Measurements from ENCODE around the gene DLG4.
"Not testable (repeated sequence)": the region's sequence is repeated elsewhere in the genome, so short reads cannot be mapped to it uniquely, and the experiment has no call there.

The DLG4 gene

GRCh38 chr17:7182101-7182500 is 37.5 kb downstream of the DLG4 start:
- not testable (repeated sequence) for DNase-seq

GRCh38 chr17:7179317-7180254 is 40.0 kb downstream of the DLG4 start, which contains the start of gene ASGR1:
Gene ASGR1, minus strand, starts transcription at chr17:7179370. Its CDS starts 807 bp downstream, at chr17:7178563.
- no peak for DNase-seq

- DNase-seq = no peak
Measured at GRCh38 chr17:7178973-7179316, 40.7 kb downstream of the DLG4 start.

- DNase-seq = no peak
Measured at GRCh38 chr17:7177954-7178477, 41.6 kb downstream of the DLG4 start.

GRCh38 chr17:7177191-7177953 is 42.3 kb downstream of the DLG4 start:
- peak; percentile 32 to 70 for DNase-seq

- DNase-seq = no peak
Measured at GRCh38 chr17:7176841-7177190, 42.8 kb downstream of the DLG4 start.

GRCh38 chr17:7176107-7176840 is 43.4 kb downstream of the DLG4 start:
- no peak for DNase-seq

- DNase-seq = no peak
Measured at GRCh38 chr17:7175330-7175733, 44.3 kb downstream of the DLG4 start.

GRCh38 chr17:7174603-7175326 is 44.9 kb downstream of the DLG4 start:
- DNase-seq = no peak

- DNase-seq = no peak
Measured at GRCh38 chr17:7173687-7174602, 45.7 kb downstream of the DLG4 start.

GRCh38 chr17:7172522-7173191 is 47.0 kb downstream of the DLG4 start:
- not testable (repeated sequence) for DNase-seq

GRCh38 chr17:7169565-7169908 is 50.1 kb downstream of the DLG4 start:
- not testable (repeated sequence) for DNase-seq

- not testable (repeated sequence) for DNase-seq
Measured at GRCh38 chr17:7168841-7169564, 50.6 kb downstream of the DLG4 start.

- no peak for DNase-seq
Measured at GRCh38 chr17:7167832-7168231, 51.8 kb downstream of the DLG4 start.

- no peak for DNase-seq
Measured at GRCh38 chr17:7166873-7167272, 52.8 kb downstream of the DLG4 start.

GRCh38 chr17:7159571-7159970 is 60.1 kb downstream of the DLG4 start:
- DNase-seq = not testable (repeated sequence)

- not testable (repeated sequence) for DNase-seq
Measured at GRCh38 chr17:7158424-7158823, 61.2 kb downstream of the DLG4 start.

- DNase-seq = no peak
Measured at GRCh38 chr17:7156342-7156940, 63.2 kb downstream of the DLG4 start.

- DNase-seq = no peak
Measured at GRCh38 chr17:7147772-7148171, 71.9 kb downstream of the DLG4 start.

GRCh38 chr17:7146115-7146514 is 73.5 kb downstream of the DLG4 start:
- no peak for DNase-seq
